GM18511 (cell line): Measurements from ENCODE around the gene HLA-DQA2.
"Not testable (repeated sequence)": the region's sequence is repeated elsewhere in the genome, so short reads cannot be mapped to it uniquely, and the experiment has no call there.

Experiments used
- ATAC-seq: cut with Tn5 transposase; IDR thresholded peaks from one replicate; pipeline ENCODE4 v1.9.1; 2021; ENCODE audit warnings: mild to moderate bottlenecking, moderate library complexity; ENCODE audit not compliant: unreplicated experiment

Gene HLA-DQA2

GRCh38 chr6:32741031-32741960 lies at the start of gene HLA-DQA2:
Gene HLA-DQA2, plus strand, starts transcription at chr6:32741391. Its CDS starts 53 bp downstream, at chr6:32741444.
- ATAC-seq: no peak

GRCh38 chr6:32692019-32692418 lies 49.2 kb upstream of the HLA-DQA2 start:
- ATAC-seq: no peak

- ATAC-seq: no peak
Measured at GRCh38 chr6:32697031-32697430, 44.2 kb upstream of the HLA-DQA2 start.

- ATAC-seq: no peak
Measured at GRCh38 chr6:32700391-32701040, 40.7 kb upstream of the HLA-DQA2 start.

GRCh38 chr6:32703347-32703746 lies 37.8 kb upstream of the HLA-DQA2 start:
- ATAC-seq: no peak

- ATAC-seq: not testable (repeated sequence)
Measured at GRCh38 chr6:32705164-32705563, 36.0 kb upstream of the HLA-DQA2 start.

- no peak for ATAC-seq
Measured at GRCh38 chr6:32709625-32710024, 31.6 kb upstream of the HLA-DQA2 start.

GRCh38 chr6:32713241-32713640 lies 27.9 kb upstream of the HLA-DQA2 start:
- ATAC-seq: no peak

DNA sequence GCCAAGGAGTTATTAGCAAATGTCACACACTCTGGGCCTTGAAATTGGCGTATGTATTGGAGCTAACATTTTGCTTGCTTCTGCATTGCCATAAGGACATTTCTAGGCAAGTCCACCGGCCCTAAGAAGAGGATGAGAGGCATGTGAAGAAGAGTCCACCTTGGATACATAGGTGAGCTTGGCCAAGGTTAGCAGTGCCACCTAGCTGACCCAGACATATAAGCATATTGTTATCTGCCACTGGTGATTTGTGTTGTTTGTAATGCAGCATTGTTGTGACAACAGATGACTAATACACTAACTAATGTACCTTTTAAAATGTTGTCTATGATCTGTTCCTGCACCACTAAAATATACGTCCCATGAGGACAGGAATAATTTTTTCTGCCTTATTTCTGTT lies 24.8 kb upstream of the HLA-DQA2 start:
- ATAC-seq: no peak

GRCh38 chr6:32718879-32719278 lies 22.3 kb upstream of the HLA-DQA2 start:
- no peak for ATAC-seq

- no peak for ATAC-seq
Measured at GRCh38 chr6:32738126-32738525, 3.1 kb upstream of the HLA-DQA2 start.

DNA sequence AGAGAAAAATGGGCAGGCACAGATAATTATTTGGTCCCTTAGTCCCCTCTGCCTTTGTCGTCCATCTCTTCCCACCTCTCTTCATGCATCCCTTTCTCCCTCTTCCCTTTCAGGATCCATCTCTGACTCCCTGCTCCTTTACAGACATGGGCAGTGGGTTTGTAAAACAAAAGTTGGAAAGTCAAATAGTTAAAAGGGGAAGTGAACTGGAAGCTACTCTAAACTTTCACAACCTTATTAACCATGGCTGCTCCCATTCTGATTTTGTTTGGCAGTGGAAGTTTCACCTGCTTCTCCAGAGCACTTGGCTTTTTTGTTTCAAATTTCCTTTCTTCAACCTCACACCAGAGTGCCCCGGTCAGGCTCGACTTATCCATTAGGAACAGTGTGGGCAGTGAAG lies 1.2 kb downstream of the HLA-DQA2 start:
- no peak for ATAC-seq

DNA sequence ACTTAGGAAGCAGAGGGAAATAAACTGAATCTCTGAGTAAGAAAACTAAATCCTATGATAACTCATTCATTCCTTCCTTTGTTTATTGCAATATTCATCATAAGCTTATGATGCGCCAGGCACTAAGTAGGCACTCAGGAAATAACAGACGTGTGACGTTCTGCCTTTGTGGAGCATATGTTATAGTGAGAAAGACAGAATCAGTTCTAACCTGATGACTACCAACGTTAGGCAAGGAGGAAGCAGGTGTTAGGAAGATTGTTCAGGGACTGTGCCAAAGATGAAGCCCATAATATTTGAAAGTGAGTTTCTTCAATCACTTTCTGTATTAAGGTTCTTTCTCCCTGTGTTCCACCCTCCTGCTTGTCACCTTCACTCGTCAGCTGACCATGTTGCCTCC lies 3.6 kb downstream of the HLA-DQA2 start:
- ATAC-seq: no peak

GRCh38 chr6:32745649-32746048 lies 4.5 kb downstream of the HLA-DQA2 start:
- not testable (repeated sequence) for ATAC-seq

GRCh38 chr6:32752580-32752979 lies 11.4 kb downstream of the HLA-DQA2 start:
- ATAC-seq: no peak

DNA sequence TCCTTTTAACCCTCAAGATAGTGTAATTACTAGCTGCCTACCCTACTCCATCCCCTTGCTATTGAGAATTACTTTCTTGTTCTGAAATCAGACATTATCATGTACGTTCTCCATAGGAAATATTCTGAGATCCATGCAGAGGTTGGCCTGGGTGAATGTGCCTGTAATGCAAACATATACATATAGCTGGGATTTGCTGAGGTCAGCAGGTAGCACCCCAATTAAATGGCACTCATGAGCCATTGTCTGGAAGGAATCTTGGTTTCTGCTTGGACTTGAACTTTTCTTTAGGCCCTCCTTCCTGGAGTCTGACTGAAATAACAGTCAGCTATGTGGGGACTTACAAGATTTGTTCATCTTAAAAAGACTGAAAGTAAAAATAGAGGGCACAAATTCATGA lies 18.5 kb downstream of the HLA-DQA2 start:
- no peak for ATAC-seq

GRCh38 chr6:32761072-32761471 lies 19.9 kb downstream of the HLA-DQA2 start:
- no peak for ATAC-seq

DNA sequence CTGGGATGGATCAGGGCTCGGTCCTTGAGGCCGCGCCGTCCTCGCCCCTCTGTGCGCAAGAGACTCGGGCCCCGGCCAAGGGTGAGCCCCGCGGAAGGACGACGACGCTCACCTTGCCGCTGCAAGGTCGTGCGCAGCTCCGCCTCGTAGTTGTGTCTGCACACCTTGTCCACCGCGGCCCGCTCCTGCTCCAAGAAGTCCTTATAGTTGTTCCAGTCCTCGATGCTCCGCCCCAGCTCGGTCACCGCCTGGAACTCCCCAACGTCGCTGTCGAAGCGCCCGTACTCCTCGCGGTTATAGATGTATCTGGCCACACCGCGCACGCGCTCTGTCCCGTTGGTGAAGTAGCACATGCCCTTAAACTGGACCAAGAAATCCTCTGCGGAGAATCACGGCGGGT lies 20.4 kb downstream of the HLA-DQA2 start:
- no peak for ATAC-seq

GRCh38 chr6:32763421-32763820 lies 22.2 kb downstream of the HLA-DQA2 start, which contains the start of gene HLA-DQB2:
Gene HLA-DQB2, minus strand, starts transcription at chr6:32763532. Its CDS starts 62 bp downstream, at chr6:32763470.
- no peak for ATAC-seq

- no peak for ATAC-seq
Measured at GRCh38 chr6:32764048-32764447, 22.9 kb downstream of the HLA-DQA2 start.

DNA sequence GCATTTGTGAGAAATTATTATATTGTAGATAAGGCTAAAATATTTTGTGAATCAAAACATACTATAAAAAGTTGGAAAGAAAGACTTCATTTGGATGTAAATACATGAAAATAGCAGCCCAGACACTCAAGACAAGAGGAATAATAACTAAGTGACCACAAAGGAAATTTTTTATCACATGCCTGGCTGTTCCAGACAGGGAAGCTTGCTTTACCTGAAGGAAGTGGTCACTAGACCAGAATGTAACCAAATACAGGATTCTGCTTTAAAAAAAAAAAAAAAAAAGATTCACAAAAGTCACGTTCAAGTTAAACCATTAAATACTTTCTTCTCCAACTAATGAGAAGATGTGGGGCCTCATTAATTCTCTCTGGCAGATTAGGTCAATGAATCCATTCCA lies 31.5 kb downstream of the HLA-DQA2 start:
- no peak for ATAC-seq

DNA sequence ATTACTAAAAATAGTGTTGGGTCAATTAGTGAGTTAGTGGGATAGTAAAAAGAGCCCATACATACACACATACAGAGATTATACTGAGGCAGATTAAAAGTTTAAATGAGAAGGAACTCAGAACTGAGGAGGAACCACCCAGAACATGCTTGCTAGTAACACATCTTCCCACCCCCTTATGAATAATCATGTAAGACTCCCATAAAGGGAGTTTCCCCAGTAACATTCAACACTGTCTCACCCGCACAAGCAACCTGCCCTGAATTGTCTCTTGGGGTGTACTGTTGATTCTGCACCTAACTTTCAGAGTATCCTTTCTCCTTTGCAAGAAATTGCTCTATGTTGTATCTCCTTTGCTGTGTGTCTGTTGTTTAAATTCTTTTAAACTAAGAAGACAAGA lies 33.2 kb downstream of the HLA-DQA2 start:
- ATAC-seq: no peak
